ENCODE data around the gene OR6K2. TPM values are rescaled to one million over a fixed set of nuclear protein-coding genes. Genes with fewer than 3 reads are reported as not detected.
"Not testable (repeated sequence)": the region's sequence is repeated elsewhere in the genome, so short reads cannot be mapped to it uniquely, and the experiment has no call there.

The OR6K2 gene, protein sequence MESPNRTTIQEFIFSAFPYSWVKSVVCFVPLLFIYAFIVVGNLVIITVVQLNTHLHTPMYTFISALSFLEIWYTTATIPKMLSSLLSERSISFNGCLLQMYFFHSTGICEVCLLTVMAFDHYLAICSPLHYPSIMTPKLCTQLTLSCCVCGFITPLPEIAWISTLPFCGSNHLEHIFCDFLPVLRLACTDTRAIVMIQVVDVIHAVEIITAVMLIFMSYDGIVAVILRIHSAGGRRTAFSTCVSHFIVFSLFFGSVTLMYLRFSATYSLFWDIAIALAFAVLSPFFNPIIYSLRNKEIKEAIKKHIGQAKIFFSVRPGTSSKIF
- not detected for polyA plus RNA-seq (ENCODE audit: insufficient read length in 3 of 3)
- long read RNA-seq, donor 1 = 0 reads
- long read RNA-seq, donor 2 = 0 reads
- long read RNA-seq, donor 3 = 0 reads
- long read RNA-seq, donor 4 = 0 reads
- long read RNA-seq, donor 5 = 0 reads
- long read RNA-seq, donor 6 = 0 reads
- long read RNA-seq, donor 7 = 0 reads
- long read RNA-seq, donor 8 = 0 reads
- long read RNA-seq, donor 9 = 0 reads
- long read RNA-seq, donor 10 = 0 reads
- long read RNA-seq, donor 11, partial matches to known transcripts = 0 of 1 reads
- long read RNA-seq, donor 11, other reads (novel, unspliced or antisense) = 0 of 1 reads
- long read RNA-seq, donor 12 = 0 reads
- long read RNA-seq, donor 13 = 0 reads
- long read RNA-seq, donor 14 = 0 reads
- long read RNA-seq, donor 15 = 0 reads
- long read RNA-seq, donor 16 = 0 reads

DNA sequence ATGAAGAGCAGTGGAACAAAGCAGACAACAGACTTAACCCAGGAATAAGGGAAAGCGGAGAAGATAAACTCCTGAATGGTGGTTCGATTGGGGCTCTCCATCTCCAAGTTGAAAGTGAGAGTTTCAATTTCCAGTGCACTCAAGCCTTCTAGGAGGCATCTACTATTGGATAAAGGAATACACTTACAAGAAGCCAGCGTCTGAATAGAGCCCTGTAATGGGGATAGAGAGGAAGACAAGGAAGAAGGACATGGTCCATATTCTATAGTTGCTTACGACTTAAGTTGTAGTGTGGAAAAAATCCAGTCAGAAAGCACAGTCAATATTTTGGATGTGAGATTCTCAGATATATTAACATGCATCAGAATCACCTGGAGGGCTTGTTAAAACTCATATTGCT is at the start of gene OR6K2:
Gene OR6K2, minus strand, starts transcription at position 101 of the 400 bp plus-strand sequence. Its CDS starts 0 bp downstream, at position 101.
- DNase-seq = no peak

DNA sequence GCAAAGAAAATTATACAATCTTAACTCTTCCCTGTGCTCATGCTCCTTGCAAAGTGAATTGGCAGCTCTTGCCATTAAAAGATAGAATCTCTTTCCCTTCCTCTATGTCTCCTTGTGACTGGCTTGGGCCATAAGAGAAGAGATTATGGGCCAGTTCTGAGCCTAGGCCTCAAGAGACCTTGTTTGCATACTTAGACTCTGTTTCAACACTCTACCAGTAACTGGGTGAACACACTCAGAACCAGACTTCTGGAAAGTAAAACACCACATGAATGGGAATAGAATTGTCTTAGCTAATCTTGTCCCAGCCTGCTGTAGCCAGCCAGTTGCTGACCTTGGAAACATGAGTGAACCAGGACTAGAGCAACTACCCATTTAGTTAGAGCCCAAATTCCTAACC is 35.4 kb upstream of the OR6K2 start:
- DNase-seq = no peak

DNA sequence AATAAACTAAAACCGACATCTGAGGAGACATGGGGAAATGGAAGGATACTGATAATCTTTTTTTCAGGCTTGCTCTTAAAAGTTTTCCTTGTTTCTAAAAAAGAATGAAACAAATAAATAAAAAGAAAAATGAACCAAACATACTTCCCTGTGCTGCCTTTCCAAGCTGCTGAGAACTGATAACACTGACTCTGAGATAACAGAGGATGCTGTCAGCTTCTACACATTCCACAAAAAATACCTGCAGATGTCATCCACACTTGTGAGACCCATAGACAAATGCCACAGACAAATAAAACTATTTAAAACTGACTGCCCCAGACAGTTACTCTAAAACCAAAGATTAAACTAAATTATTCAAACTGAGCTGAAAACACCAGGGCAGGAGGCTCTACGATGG is 32.1 kb upstream of the OR6K2 start:
- DNase-seq = no peak

DNA sequence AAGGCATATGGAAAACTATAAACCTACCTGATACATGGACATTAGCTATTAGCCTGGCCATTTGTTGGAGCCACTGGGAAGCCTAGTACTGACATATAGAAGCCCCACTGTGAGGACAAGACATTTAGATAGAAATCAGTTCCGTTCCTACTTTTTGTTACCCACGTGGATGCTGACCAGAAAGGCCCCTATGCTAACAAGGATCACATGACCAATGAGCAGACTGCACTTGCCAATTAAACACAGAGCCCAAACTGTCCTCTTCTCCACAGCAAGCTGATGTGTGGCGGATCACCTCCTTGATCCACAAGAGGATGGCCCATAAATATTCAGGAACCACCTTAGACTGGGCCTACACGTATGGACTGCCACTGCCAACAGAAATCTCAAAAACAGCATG is 31.3 kb upstream of the OR6K2 start:
- DNase-seq = no peak

DNA sequence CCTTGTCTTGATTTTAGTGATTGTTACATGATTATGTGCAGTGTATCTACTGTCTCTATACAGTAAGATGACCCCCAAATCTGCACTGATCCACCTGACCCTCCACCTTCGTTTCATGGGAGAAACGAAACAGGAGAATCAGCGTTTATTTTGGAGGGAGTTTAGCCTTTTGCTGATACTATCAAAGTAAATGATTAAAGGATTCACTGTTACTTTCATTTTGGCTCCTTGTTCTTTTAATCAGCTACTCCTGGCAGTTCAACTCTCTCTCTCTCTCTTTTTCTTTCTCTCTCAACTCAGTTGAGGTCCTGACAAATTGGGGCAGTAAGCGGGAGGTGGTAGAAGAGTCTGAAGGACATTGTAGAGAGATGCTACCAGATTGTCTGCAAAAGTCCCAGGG is 30.0 kb upstream of the OR6K2 start:
- DNase-seq = no peak

DNA sequence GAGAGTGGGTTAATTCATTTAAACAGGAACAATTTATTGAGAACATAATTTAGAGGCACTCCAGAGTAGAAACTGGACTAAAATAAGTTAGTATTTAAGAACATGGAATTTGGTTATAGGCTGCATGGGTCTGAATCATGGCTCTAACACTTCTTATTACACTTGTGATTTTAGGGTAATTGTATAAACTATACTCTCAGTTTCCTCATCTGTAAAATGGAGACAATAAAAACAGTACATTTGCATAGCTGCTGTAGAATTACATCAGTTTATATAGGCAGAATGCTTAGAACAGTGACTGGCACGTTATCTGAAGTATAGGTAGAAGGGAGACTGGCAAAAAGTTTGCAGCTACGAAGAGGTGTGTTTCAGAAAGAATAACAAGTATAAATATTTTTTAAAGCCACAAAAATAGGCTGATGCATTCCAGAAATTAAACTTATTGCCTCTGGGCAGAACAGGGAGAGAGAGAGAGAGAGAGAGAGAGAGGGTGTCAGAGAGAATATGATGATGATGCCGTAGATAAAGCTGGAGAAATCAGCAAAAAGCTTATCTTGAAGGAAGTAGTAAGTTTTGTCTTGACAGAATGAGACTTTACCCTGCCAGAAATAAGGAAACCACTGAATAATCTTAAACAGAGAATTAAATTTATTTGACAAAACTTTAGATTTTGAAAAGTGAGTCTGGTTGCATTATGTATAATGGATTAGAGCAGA is 28.2 kb upstream of the OR6K2 start:
- DNase-seq = no peak

DNA sequence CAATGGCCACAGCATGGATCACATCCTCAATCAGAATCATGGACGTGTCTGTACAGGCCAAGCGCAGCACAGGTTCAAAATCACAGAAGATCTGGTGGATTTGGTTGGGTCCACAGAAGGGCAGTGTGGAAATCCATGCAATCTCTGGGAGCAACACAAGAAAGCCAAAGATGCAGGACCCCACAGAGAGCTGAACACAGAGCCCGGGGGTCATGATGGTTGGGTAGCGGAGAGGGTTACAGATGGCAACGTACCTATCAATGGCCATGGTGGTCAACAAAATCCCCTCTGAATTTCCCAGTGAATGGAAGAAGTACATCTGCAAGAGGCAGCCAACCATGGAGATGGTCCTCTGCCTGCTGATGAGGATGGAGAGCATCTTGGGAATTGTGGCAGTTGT is 24.0 kb upstream of the OR6K2 start:
- DNase-seq = no peak

DNA sequence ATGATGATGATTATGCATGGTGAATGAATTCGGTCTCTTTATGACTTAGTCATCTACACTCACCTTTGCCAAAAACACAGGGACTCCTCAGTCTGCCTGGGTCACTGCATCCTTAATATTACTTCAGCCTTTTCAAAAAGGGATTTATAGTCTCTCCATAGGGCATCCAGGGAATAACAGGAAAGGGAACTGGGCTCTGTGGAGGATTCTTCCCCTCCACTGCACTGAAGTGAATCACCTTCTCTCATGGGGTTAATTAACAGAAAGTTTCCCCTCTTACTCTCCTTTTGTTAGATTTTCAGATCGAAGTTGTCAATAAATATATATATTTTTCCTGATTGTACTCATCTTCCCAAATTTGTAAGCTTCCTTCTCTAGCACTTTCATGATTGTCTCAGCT is 20.2 kb upstream of the OR6K2 start, which contains the start of gene OR6K3:
Gene OR6K3, minus strand, starts transcription at position 101 of the 400 bp plus-strand sequence. CDS start 2,605 bp downstream, outside the sequence.
- DNase-seq = no peak

DNA sequence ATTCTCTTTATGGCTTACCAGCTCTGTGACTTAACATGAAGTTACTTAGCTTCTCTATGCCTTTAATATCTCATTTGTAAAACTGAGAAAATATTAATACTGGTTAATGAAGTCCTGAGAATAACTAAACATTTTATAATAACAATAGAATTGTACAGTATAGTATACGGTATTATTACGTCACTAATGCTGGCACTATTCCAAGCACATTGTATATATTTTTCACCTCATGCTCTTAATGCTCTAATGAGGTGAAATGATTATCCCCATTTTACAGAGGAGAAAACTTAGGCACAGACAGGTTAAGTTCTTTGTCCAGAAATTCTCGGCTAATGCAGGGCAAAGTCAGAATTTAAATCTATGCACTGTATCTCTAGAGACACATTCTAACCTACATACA is 19.2 kb upstream of the OR6K2 start:
- no peak for DNase-seq

DNA sequence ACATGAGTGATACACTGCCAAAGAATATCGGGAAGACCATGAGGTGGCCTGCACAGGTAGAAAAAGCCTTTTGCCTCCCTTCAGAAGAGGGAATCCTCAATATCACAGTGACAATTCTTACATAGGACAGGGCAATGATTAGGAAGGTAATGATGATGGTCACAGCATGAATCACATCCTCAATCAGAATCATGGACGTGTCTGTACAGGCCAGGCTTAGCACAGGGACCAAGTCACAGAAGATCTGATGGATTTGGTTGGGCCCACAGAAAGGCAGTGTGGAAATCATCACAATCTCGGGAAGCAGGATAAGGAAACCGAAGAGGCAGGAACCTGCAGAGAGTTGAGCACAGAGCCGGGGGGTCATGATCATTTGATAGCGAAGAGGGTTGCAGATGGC is 16.9 kb upstream of the OR6K2 start:
- DNase-seq = no peak

DNA sequence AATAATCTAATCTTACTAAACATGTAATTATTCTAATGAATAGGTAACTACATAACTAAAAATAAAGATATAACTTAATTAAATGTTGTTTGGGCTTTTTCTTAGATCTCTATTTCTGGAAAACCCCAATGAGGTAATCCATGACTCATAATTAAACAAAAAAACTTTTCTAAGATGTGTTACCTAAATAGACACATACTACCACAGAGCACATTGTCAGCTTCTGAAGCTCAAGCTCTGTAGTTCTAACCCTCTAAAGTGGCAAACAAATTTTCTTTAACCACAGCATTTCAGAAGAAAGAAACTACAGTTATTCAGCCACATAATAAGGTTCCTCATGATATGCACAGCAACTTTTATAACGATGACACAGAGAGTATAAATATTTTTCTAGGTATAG is 15.9 kb upstream of the OR6K2 start:
- no peak for DNase-seq

DNA sequence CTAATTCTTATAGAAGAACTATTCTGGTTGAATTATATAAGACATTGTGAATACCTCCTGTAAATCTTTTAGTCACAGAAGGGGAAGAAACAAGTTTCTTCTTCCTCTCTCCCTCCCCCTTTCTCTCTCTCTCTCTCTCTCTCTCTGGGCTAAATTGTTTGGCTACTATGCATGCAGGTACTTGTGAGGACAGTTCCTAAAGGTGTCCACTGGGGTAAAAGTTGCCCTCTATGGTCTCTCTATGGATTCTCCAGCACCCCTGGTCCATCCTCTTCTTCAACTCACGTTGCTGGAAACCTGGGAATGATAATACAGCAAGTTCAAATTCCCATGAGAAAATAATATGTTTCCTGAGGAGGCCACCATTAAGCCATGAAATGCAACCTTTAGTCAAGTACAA is 14.3 kb upstream of the OR6K2 start:
- DNase-seq = no peak

DNA sequence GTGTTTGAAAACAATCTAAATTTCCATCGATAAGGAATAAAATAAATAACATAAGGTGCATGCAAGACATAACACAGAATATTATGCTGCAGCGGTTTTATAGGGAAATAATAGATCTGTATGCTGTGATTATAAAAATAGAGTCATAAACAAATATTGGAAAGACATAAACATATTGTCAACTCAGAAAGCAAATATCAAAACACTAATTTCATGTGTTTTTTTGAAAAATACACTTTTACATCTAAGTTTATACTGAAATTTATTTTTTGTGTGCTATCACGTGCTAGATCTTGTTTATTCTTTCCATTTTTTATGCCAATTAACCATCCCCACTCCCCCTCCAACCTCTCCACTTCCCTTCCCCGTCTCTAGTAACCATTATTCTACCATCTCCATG is 10.6 kb upstream of the OR6K2 start:
- no peak for DNase-seq

DNA sequence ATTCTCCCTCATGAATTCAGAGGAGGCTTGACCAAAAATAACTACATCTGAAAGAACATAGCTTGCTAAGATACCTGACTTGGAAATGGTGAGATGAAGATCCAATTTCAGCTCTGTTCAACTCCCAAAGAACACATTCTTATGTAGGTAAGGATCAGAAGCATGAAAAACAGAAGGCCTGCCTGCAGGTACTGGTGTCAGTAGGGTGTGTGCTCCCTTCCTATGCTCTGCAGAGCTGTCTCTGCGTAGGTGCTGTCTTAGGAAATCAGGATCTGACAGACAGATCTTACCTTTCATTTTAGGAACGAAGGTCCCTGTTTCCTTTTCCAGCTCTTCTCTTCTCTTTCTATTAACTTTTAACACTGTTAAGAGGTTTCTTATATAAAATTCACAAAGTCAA is 5.6 kb upstream of the OR6K2 start:
- DNase-seq = no peak

DNA sequence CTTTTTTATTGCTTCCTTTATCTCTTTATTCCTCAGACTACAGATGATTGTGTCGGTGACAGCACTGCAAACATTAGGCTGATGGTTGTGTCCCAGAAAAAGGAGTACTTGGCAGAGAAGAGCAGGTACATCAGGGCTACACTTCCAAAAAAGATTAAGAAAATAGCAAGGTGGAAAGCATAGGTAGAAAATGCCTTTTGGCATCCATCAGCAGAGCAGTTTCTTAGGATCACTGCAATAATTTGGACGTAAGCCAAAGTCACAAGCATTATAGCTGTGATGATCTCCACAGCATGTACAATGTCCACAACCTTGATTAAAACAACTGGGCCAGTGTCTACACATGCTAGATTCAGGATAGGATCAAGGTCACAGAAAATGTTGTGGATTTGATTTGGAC is 5.9 kb downstream of the OR6K2 start:
- DNase-seq = no peak

DNA sequence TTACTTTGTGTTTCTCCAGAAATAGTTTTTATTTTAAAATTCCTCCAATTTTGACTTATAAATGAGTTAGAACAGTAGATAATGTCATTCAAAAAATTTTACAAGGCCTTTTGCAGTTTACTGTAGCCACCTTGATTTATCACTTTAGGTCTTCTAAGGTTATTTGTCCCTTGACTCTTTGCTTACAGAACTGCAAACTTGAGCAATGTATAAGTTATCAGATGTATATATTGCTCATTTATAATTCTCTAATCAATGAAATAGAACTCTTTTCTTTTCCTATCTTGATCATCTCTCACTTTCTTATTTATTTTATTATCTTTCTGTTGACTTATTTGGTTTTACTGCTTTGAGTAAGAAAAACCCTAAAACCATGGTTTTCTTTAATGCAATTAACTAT is 8.1 kb downstream of the OR6K2 start:
- no peak for DNase-seq

DNA sequence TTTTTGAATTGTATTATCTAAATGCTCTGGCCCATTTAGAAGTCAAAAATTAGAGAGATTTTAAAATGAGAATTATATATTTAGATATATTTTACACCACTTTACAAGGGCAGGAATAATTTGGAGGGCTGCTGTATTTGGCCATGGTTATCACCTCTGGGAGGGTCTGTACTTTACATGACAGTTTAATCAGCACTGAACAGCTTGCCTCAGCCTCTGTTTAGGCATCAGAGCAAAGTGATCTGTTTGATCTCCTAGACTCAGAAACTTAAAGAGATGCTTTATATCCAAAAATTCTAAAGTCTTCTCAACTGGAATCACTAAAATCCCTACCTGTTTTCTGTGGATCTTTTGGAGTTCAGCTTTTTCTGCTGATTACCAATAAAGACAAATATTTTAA is 8.5 kb downstream of the OR6K2 start:
- DNase-seq = no peak

DNA sequence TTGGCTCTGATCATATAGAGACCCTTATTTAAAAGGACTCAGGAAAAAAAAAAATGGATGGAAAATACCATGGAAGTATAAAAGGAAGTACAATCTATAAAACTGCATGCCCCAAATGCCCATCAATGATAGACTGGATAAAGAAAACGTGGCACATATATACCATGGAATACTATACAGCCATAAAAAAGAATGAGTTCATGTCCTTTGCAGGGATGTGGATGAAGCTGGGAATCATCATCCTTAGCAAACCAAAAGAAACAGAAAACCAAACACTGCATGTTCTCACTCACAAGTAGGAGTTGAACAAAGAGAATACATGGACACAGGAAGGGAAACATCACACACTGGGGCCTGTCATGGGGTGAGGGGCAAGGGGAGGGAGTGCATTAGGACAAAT is 9.3 kb downstream of the OR6K2 start:
- not testable (repeated sequence) for DNase-seq

DNA sequence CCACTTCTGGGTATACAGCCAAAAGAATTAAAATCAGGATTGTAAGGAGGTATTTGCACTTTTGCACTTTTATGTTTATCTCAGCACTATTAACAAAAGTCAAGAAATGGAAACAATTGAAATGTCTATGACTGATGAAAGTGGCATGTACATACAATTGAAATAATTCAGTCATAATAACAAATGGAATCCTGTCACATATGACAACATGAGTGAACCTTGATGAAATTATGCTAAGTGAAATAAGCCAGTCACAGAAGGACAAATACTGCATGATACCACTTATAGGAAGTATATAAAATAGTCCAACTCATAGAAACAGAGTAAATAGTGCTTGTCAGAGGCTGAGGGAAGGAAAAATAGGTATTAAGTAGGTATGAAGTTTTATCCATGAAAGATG is 10.6 kb downstream of the OR6K2 start:
- DNase-seq = no peak

DNA sequence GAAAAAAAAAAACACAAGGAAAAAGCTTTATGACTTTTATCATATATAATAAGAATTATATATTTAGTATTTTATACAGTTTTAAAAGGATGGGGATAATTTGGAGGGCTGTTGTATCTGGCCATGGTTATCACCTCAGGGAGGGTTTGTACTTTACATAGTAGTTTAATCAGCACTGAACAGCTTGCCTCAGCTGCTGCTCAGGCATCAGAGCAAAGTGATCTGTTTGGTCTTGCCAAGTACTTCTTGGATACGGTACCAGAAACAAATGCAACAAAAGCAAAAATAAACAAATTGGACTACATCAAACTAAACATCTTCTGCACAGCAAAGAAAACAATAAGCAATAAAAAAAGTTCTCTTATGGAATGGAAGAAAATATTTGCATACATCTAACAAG is 11.3 kb downstream of the OR6K2 start:
- DNase-seq = no peak

DNA sequence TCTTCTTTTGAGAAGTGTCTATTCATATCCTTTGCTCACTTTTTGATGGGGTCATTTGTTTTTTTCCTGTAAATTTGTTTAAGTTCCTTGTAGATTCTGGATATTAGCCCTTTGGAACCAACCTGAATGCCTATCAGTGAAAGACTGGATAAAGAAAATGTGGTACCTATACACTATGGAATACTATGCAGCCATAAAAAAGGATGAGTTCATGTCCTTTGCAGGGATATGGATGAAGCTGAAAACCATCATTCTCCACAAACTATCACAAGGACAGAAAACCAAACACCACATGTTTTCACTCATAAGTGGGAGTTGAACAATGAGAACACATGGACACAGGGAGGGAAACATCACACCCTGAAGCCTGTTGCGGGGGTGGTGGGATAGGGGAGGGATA is 12.1 kb downstream of the OR6K2 start:
- DNase-seq = not testable (repeated sequence)

DNA sequence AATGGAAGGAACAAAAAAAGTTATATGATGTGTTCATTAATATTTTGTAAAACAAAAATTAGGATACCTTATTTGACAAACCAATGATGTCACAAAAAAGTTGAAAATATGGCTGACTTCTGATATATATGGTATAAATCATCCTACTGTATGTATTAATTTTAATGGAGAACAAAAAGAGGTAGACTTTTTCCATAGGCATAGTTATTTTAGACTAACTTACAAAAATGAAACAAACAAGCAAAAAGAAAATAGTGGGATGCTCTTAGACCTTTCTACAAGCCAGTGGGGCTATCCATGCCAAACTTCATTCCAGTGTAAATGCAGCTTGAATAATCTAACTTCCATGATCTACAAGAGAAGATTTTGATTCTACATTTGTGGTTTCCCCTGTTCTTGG is 13.4 kb downstream of the OR6K2 start:
- no peak for DNase-seq
